ES-I3 (cell line): Measurements from ENCODE around the gene TIMM29.

Source experiments
- H3K36me3 ChIP-seq: 2 replicates; pipeline ENCODE4 v1.6.1; 2013; ENCODE audit warnings: mild to moderate bottlenecking, low read length, control low read depth, moderate library complexity; ENCODE audit not compliant: insufficient read depth
- H3K4me1 ChIP-seq: 2 replicates; pipeline ENCODE4 v1.6.1; 2013; ENCODE audit warnings: mild to moderate bottlenecking, control low read depth, low read length; ENCODE audit not compliant: insufficient read depth
- H3K9ac ChIP-seq: 2 replicates; pipeline ENCODE4 v1.6.1; 2013; ENCODE audit warnings: low read depth, mild to moderate bottlenecking, low read length, moderate library complexity
- H3K9me3 ChIP-seq: 2 replicates; pipeline ENCODE4 v1.6.1; 2013; ENCODE audit warnings: mild to moderate bottlenecking, low read length, moderate library complexity; ENCODE audit not compliant: control insufficient read depth, insufficient read depth

The TIMM29 gene

DNA sequence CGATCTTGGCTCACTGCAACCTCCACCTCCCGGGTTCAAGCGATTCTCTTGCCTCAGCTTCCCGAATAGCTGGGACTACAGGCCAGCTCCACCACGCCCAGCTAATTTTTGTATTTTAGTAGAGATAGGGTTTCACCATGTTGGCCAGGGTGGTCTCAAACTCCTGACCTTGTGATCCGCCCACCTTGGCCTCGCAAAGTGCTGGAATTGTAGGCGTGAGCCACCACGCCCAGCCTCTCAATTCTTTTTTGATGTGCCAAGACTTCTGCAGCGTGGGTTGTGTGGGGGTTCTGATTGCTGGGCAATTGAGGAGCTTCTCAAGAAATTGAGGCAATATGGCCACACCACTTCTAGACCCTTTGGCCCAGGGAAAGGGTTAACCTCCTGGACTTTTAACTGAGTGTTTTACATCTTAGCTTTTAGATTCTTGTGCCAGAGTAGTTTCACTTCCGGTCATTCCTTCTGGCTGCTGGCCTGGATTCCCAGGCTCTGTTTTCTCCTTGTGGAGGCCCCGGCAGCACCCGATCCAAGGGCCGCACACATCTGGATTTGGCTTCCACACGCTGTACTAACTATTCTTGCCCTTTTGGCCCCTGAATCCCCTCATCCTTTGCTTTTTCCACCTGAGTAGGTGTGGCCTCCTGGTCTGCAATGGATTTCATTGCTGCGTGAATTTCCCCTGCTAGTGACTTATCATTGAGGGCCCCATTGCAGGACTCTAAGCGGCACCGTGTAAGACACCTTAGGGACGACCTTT, 46.9 kb downstream of the TIMM29 start:
- Histone ChIP-seq H3K4me1 (no peaks in the 10 kb centered on the region), H3K9ac (no peak overlapping the region)

GRCh38 chr19:10976131-10976892, 47.7 kb downstream of the TIMM29 start:
- H3K36me3 ChIP-seq = no peaks in the 10 kb centered on the region; the same call in 1 of the 2 replicates
- H3K9ac ChIP-seq = no peak overlapping the region
- H3K4me1 ChIP-seq = 0 out of 2 replicates have a peak, but pooled peaks cover 6% of the 10 kb centered on the region
- peaks cover 4% of the 10 kb centered on the region; the same call in 1 of the 2 replicates for H3K9me3 ChIP-seq

More for the DNA sequence above, 46.9 kb downstream of the TIMM29 start:
- Histone ChIP-seq H3K36me3 (no peaks in the 10 kb centered on the region; the same call in 1 of the 2 replicates), H3K9me3 (peaks cover 4% of the 10 kb centered on the region; the same call in 1 of the 2 replicates)

DNA sequence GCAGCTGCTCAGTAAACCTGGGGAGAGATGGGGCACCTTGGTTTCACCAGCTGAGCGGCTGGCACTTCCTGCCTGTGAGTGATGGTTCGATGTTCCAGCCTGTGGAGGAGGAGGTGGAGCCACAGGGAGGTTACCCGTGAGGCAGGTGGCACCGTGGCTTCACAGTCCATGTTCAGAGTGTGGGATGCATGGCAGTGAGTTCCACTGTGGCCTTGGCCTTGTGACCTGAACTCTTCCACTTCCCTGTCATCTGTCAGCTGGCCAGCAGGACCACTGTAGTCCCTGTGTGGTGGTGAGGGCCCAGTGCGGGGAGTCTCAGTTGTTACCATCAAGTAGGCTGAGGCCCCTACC, 49.1 kb downstream of the TIMM29 start:
- Histone ChIP-seq H3K9ac (no peak overlapping the region), H3K9me3 (peaks cover 4% of the 10 kb centered on the region; the same call in 1 of the 2 replicates), H3K36me3 (no peaks in the 10 kb centered on the region; the same call in 1 of the 2 replicates), H3K4me1 (0 out of 2 replicates have a peak, but pooled peaks cover 6% of the 10 kb centered on the region)
